ENCODE measurements around the gene PLPP4. TPM values are rescaled to one million over a fixed set of nuclear protein-coding genes. Genes with fewer than 3 reads are reported as not detected.

Gene PLPP4
- total and polyA plus RNA-seq, 2 experiments from 2014 or later, result 30.0 to 34.4 TPM

DNA sequence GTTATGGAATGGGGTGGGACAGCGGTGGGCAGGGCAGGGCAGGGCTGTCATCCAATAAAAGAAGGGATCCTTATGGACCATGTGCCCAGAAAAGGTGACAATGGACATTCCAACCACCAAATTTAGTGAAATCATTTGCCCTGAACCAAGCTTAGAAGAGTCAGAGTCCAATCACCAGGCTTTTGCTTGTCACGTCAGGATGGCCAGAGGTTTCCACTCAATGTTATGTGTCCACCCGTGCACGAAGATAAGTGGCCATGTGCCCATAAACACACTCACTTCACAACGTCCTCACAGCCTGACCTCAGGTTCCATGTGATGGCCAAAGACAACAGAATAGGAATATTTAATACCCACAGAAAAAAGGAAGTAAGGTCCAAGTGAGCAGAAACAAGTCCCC lies 36.6 kb upstream of the PLPP4 start:
- H3K4me3 ChIP-seq, result no peak overlapping the region
- in situ Hi-C loops (cut with MboI), result loop anchor here (10.0 kb wide), 1 partner anchor 324 kb away; no protein-coding TSS in a partner anchor
- no peaks in the 10 kb centered on the region for H3K9me3 ChIP-seq (ENCODE audit: low read depth)
- no peak overlapping the region for H3K4me2 ChIP-seq (ENCODE audit: unreplicated experiment)
- no peaks in the 10 kb centered on the region for H3K9me2 ChIP-seq (ENCODE audit: insufficient read depth)
- no peaks in the 10 kb centered on the region for H4K20me1 ChIP-seq (ENCODE audit: insufficient read depth)
- peaks cover 49% of the 10 kb centered on the region for H3F3A ChIP-seq (ENCODE audit: insufficient read depth)
- H3K4me1 ChIP-seq (ENCODE audit: insufficient read depth), result peaks cover 45% of the 10 kb centered on the region
- no peaks in the 10 kb centered on the region for H3K27me3 ChIP-seq (replicated peaks; ENCODE audit: insufficient read depth)
- WGBS, 2 experiments (ENCODE audit: low coverage in 1 of 2, low lambda C conversion rate in 2 of 2, missing lambda C conversion rate in 2 of 2), result 88 to 93% methylated on average over 5 of the region's 5 CpGs
- no peak overlapping the region for H3K9ac ChIP-seq
- no peak for DNase-seq
- TF ChIP-seq EZH2 (IDR thresholded peaks at IDR 0.05; ENCODE audit: insufficient read depth, poor library complexity, severe bottlenecking) (no peak), EZH2phosphoT487 (IDR thresholded peaks at IDR 0.05; ENCODE audit: insufficient read depth, low read depth) (no peak)
- no peaks in the 10 kb centered on the region for H3K79me2 ChIP-seq (ENCODE audit: insufficient read depth)
- no peak overlapping the region for H2AFZ ChIP-seq
- H3K27ac ChIP-seq, result no peak overlapping the region
- no peaks in the 10 kb centered on the region for H3K36me3 ChIP-seq (ENCODE audit: low read depth)

DNA sequence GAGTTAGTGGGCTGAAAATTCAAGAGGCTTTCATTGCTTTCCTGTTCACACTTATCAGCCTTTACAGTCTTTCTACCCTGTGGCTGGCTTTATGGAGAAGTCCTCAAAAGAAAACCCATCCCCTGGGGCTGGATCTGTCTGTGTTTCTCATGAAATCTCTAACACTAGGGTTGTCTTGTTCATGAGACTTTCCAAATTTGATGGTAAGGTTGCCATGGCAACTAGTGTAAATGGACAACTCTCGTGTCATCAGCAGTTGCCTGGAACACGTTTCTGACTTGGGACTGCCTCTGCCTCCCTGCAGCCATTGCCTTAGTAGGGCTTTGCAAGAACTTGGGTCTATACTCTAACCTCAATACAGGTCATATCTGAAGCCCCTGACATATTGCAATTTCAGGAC lies 35.8 kb upstream of the PLPP4 start:
- H3K27ac ChIP-seq, result no peak overlapping the region
- WGBS, 2 experiments (ENCODE audit: low coverage in 1 of 2, low lambda C conversion rate in 2 of 2, missing lambda C conversion rate in 2 of 2), result 89 to 94% methylated on average over 2 of the region's 2 CpGs

DNA sequence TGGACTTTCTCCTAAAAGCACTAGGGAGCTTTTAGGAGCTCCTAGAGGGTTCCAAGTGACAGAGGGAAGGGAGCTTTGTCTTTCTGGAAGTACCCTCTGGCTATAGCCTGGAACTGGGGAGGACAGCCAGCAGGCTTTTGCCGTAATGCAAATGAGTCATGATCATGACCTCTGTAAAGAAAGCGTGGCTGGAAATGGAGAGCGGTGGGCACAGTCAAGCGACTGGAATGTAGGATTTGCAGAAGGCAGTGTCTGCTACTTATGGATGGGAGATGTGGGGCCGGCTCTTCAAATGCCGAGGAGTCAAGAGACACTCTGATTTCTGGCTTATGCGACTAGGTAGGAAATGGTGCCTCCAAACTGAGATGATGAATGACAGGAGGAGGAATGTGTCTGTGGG lies 34.6 kb upstream of the PLPP4 start:
- in situ Hi-C loops (cut with MboI), result loop anchor here (10.0 kb wide), 1 partner anchor 322 kb away; no protein-coding TSS in a partner anchor
- Histone ChIP-seq H2AFZ (0 out of 2 replicates have a peak overlapping the region, but pooled peaks have one; percentile 20), H3K27ac (peak overlapping the region; percentile 78), H3K4me2 (ENCODE audit: unreplicated experiment) (peak overlapping the region; percentile 90), H4K20me1 (ENCODE audit: insufficient read depth) (no peaks in the 10 kb centered on the region), H3F3A (ENCODE audit: insufficient read depth) (peaks cover 53% of the 10 kb centered on the region), H3K9ac (peak overlapping the region; percentile 21; the same call in 1 of the 2 replicates), H3K4me1 (ENCODE audit: insufficient read depth) (peaks cover 36% of the 10 kb centered on the region), H3K9me3 (ENCODE audit: low read depth) (no peaks in the 10 kb centered on the region), H3K36me3 (ENCODE audit: low read depth) (no peaks in the 10 kb centered on the region), H3K4me3 (no peak overlapping the region), H3K79me2 (ENCODE audit: insufficient read depth) (no peaks in the 10 kb centered on the region), H3K9me2 (ENCODE audit: insufficient read depth) (no peaks in the 10 kb centered on the region), H3K27me3 (replicated peaks; ENCODE audit: insufficient read depth) (no peaks in the 10 kb centered on the region)
- TF ChIP-seq EZH2 (IDR thresholded peaks at IDR 0.05; ENCODE audit: insufficient read depth, poor library complexity, severe bottlenecking) (no peak), EZH2phosphoT487 (IDR thresholded peaks at IDR 0.05; ENCODE audit: insufficient read depth, low read depth) (no peak)
- 1% methylated on average over 7 of the region's 7 CpGs for WGBS, 2 experiments (ENCODE audit: low coverage in 1 of 2, low lambda C conversion rate in 2 of 2, missing lambda C conversion rate in 2 of 2)
- peak; percentile 98 for DNase-seq

More for the DNA sequence above, 35.8 kb upstream of the PLPP4 start:
- Histone ChIP-seq H3K9me2 (ENCODE audit: insufficient read depth) (no peaks in the 10 kb centered on the region), H3K4me2 (ENCODE audit: unreplicated experiment) (no peak overlapping the region), H3F3A (ENCODE audit: insufficient read depth) (peaks cover 51% of the 10 kb centered on the region), H3K9me3 (ENCODE audit: low read depth) (no peaks in the 10 kb centered on the region), H4K20me1 (ENCODE audit: insufficient read depth) (no peaks in the 10 kb centered on the region), H3K9ac (no peak overlapping the region), H3K4me1 (ENCODE audit: insufficient read depth) (peaks cover 43% of the 10 kb centered on the region), H3K4me3 (no peak overlapping the region), H3K27me3 (replicated peaks; ENCODE audit: insufficient read depth) (no peaks in the 10 kb centered on the region), H2AFZ (no peak overlapping the region), H3K36me3 (ENCODE audit: low read depth) (no peaks in the 10 kb centered on the region), H3K79me2 (ENCODE audit: insufficient read depth) (no peaks in the 10 kb centered on the region)
- in situ Hi-C loops (cut with MboI), result loop anchor here (10.0 kb wide), 1 partner anchor 324 kb away; no protein-coding TSS in a partner anchor
- no peak for DNase-seq
- no peak for TF ChIP-seq EZH2 (IDR thresholded peaks at IDR 0.05; ENCODE audit: insufficient read depth, poor library complexity, severe bottlenecking)
- no peak for TF ChIP-seq EZH2phosphoT487 (IDR thresholded peaks at IDR 0.05; ENCODE audit: insufficient read depth, low read depth)

DNA sequence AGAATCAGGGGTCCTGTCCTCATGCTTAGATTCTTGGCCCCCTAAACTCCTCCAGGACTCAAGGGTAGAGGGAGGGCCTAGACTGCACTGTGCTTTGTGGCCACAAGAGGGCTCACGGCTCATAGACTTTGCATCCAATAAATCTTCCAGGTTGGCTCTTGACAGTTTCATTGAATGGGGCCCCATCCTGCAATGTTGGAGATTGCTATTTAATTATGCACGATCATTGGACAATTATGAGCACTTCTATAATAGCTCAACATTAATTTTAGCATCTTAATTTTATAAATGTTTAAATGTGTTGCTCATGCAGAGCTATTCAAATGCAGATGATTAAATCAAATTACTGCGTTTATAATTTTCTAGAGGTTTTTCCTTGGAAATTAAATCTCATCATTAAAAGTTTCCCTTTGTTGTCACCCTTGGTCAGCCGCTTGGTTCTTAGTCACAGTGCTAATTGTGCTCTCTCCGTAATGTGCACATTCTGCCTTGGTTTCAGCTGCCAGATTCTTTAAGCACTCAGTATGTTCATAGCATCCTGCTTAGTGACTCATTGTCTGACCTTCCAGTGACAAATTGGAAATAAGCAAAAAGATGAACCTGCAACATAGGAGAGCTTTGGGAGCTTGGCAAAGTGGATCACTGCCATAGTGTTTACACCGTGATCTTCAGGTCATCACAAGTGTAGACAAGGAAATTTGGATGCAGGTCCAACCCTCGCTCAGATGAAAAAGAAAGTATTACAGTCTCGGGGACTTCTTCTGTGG lies 33.4 kb upstream of the PLPP4 start:
- H3K9me3 ChIP-seq (ENCODE audit: low read depth), result no peaks in the 10 kb centered on the region
- peak overlapping the region; percentile 78 for H3K27ac ChIP-seq
- H3K9me2 ChIP-seq (ENCODE audit: insufficient read depth), result no peaks in the 10 kb centered on the region
- no peaks in the 10 kb centered on the region for H3K36me3 ChIP-seq (ENCODE audit: low read depth)
- H3K4me2 ChIP-seq (ENCODE audit: unreplicated experiment), result peak overlapping the region; percentile 90
- 0 to 2% methylated on average over 8 of the region's 8 CpGs for WGBS, 2 experiments (ENCODE audit: low coverage in 1 of 2, low lambda C conversion rate in 2 of 2, missing lambda C conversion rate in 2 of 2)
- peaks cover 36% of the 10 kb centered on the region for H3K4me1 ChIP-seq (ENCODE audit: insufficient read depth)
- no peaks in the 10 kb centered on the region for H3K27me3 ChIP-seq (replicated peaks; ENCODE audit: insufficient read depth)
- peak overlapping the region; percentile 50 for H3K9ac ChIP-seq
- in situ Hi-C loops (cut with MboI), result loop anchor here (10.0 kb wide), 1 partner anchor 321 kb away; no protein-coding TSS in a partner anchor
- peak; percentile 94 for DNase-seq
- H3K4me3 ChIP-seq, result peak overlapping the region; percentile 55
- no peaks in the 10 kb centered on the region for H3K79me2 ChIP-seq (ENCODE audit: insufficient read depth)
- TF ChIP-seq EZH2 (IDR thresholded peaks at IDR 0.05; ENCODE audit: insufficient read depth, poor library complexity, severe bottlenecking), result no peak
- TF ChIP-seq EZH2phosphoT487 (IDR thresholded peaks at IDR 0.05; ENCODE audit: insufficient read depth, low read depth), result 0 out of 2 replicates have a peak, but pooled peaks have one; percentile 27
- H2AFZ ChIP-seq, result no peak overlapping the region
- H4K20me1 ChIP-seq (ENCODE audit: insufficient read depth), result no peaks in the 10 kb centered on the region
- H3F3A ChIP-seq (ENCODE audit: insufficient read depth), result peaks cover 53% of the 10 kb centered on the region

Data from GM23248 (cell line).